Spleen (tissue), 7 donors: ENCODE data around the gene CCDC197.

Source experiments
- CTCF ChIP-seq, 11 experiments: fragments of 200-600 bp in 7 of 11; fragments of 450-650 bp in 4 of 11; sonication (generic) in 4 of 11; IDR thresholded peaks in 8 of 11; conservative IDR thresholded peaks in 3 of 11; 1 replicate in 7 of 11; 2 replicates in 4 of 11; pipeline versions ENCODE4 v1.4.0 to v1.8.0; 2016 to 2021; ENCODE audit warnings: antibody characterized with exemption in 11 of 11, inconsistent platforms in 4 of 11, mild to moderate bottlenecking in 1 of 11
- POLR2AphosphoS5 ChIP-seq, 3 donors: sonication (generic); formaldehyde crosslinking; IDR thresholded peaks; one replicate each; pipeline ENCODE4 v1.5.1; 2017; ENCODE audit warnings: antibody characterized with exemption in 3 of 3
- donor health status: DM: no; HTN: no; CAD: no; lungs with moderate emphysema.
- donor health status: DM: no; HTN: no; CAD: no.
- donor health status: DM: no; HTN: no; CAD: no.

- TF ChIP-seq POLR2AphosphoS5 (IDR thresholded peaks at IDR 0.05) (no peak), CTCF (IDR thresholded peaks at IDR 0.05 in 8 of 11, conservative IDR thresholded peaks at IDR 0.05 in 3 of 11) (no peak)
Measured at GRCh38 chr14:94040247-94040646, 43.1 kb downstream of the CCDC197 start.
